NT2/D1 (cell line): ENCODE measurements around the gene TBC1D17.
A peak's percentile ranks its signal among the peaks of the same experiment; 100 is the strongest.

Experiments
- DNase-seq: peaks from one replicate; pipeline ENCODE4 v3.0.0-alpha.2; 2011; ENCODE audit warnings: low read depth, low spot score
- H3K27me3 ChIP-seq: 2 replicates; pipeline ENCODE4 v1.6.0; 2011; ENCODE audit warnings: mild to moderate bottlenecking; ENCODE audit not compliant: insufficient read length, insufficient read depth
- H3K36me3 ChIP-seq: 2 replicates; pipeline ENCODE4 v1.6.1; 2011; ENCODE audit warnings: mild to moderate bottlenecking, low read length, mixed read lengths; ENCODE audit not compliant: insufficient read depth, insufficient read length
- H3K4me1 ChIP-seq: 2 replicates; pipeline ENCODE4 v1.5.1; 2011; ENCODE audit not compliant: insufficient read depth, insufficient read length
- H3K4me3 ChIP-seq: 2 replicates; pipeline ENCODE4 v1.5.1; 2011; ENCODE audit warnings: low read depth; ENCODE audit not compliant: insufficient read length
- H3K9ac ChIP-seq: 2 replicates; pipeline ENCODE4 v1.6.0; 2011; ENCODE audit warnings: low read depth; ENCODE audit not compliant: insufficient read length
- H3K9me3 ChIP-seq: 2 replicates; pipeline ENCODE4 v1.5.1; 2011; ENCODE audit warnings: mild to moderate bottlenecking, low read length; ENCODE audit not compliant: insufficient read depth
- SUZ12 ChIP-seq: IDR thresholded peaks from 2 replicates; pipeline ENCODE4 v1.6.1; 2011; ENCODE audit not compliant: insufficient read length, insufficient read depth; ENCODE audit errors: extremely low read depth
- YY1 ChIP-seq: IDR thresholded peaks from 2 replicates; pipeline ENCODE4 v1.6.1; 2011; ENCODE audit not compliant: insufficient read length, insufficient read depth
- ZNF274 ChIP-seq: IDR thresholded peaks from 2 replicates; pipeline ENCODE4 v1.6.1; 2011; ENCODE audit warnings: mild to moderate bottlenecking, low read depth, low read length

TBC1D17 gene

DNA sequence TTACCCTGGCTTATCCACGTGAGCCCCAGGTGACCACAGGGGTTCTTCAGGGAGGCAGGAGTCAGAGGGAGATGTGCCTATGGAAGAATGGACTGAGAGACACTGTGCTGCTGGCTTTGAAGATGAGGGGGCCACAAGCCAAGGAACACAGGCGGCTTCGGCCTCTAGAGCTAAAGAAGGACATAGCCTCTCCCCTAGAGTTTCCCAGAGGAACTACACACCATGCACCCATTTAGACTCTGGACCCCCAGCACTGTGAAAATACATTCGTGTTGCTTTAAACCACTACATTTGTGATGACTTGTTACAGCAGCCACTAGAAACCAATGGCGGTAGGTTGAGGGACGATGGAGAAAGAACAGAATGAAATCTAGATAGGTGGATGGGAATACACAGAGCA lies 37.8 kb downstream of the TBC1D17 start:
- Histone ChIP-seq H3K9ac (no peak overlapping the region), H3K27me3 (no peaks in the 10 kb centered on the region), H3K36me3 (peaks cover 80% of the 10 kb centered on the region), H3K9me3 (no peaks in the 10 kb centered on the region), H3K4me3 (no peak overlapping the region), H3K4me1 (peaks cover 5% of the 10 kb centered on the region)
- no peak for TF ChIP-seq SUZ12
- no peak for TF ChIP-seq ZNF274
- TF ChIP-seq YY1, result no peak
- no peak for DNase-seq

DNA sequence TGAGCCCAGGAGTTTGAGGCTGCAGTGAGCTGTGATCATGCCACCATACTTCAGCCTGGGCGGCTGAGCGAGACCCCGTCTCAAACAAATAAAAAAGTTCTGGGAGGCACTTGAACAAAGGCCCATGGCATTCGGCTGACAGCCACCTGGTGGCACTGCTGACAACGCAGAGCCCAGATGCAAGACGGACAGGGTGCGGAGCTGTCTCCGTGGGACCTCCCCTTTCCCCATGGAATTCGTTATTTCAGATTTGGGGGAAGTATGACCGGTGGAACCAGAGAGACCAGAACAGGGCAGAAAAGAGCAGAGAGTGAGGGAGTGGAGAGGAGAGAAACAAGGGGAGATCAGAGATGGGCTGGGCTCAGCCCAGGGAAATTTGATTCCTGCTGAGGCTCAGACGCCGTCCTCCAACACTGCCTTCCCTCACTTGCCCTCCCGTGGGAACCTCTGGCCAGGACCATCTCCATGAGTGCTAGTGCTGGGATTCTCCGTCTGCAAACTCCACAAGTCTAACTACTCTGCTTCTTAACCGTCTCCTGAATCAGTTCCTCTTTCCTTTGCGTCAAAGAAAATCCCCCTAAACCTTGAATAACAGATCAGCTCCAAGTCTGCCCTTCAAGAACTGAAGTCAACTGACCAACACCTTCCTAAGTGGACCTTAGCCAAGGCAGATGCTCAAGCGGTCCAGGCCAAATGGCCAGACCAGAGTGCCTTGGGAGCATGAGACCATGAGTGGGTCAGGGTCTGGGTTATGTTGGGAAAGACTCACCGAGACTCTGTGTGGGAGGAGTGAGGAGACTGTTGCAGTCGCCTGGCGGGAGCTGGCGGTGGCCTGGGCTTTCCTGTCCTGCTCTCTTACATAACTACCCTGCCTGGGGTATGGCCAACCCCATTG lies 39.6 kb downstream of the TBC1D17 start:
- Histone ChIP-seq H3K27me3 (no peaks in the 10 kb centered on the region), H3K36me3 (peaks cover 84% of the 10 kb centered on the region), H3K9me3 (no peaks in the 10 kb centered on the region), H3K9ac (peak overlapping the region; percentile 8), H3K4me1 (peaks cover 17% of the 10 kb centered on the region), H3K4me3 (no peak overlapping the region)
- no peak for TF ChIP-seq ZNF274
- DNase-seq, result no peak

DNA sequence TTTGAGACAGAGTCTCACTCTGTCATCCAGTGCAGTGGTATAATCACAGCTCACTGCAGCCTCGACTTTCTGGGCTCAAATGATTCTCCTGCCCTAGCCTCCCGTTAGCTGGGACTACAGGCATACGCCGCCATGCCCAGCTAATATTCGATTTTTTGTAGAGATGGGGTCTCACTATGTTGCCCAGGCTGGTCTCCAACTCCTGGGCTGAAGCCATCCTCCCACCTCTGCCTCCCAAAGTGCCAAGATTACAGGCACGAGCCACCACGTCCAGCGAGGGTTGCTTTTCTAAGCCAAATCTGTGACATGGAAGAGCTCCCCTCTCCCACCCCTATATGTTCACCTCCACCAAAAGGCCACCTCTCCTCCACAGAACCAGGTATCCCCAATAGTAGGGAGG lies 40.6 kb downstream of the TBC1D17 start:
- peaks cover 85% of the 10 kb centered on the region for H3K36me3 ChIP-seq
- H3K4me1 ChIP-seq, result peaks cover 22% of the 10 kb centered on the region
- H3K9me3 ChIP-seq, result no peaks in the 10 kb centered on the region
- DNase-seq, result no peak
- no peaks in the 10 kb centered on the region for H3K27me3 ChIP-seq
- no peak overlapping the region for H3K9ac ChIP-seq
- TF ChIP-seq YY1 (no peak), SUZ12 (no peak), ZNF274 (no peak)
- no peak overlapping the region for H3K4me3 ChIP-seq

DNA sequence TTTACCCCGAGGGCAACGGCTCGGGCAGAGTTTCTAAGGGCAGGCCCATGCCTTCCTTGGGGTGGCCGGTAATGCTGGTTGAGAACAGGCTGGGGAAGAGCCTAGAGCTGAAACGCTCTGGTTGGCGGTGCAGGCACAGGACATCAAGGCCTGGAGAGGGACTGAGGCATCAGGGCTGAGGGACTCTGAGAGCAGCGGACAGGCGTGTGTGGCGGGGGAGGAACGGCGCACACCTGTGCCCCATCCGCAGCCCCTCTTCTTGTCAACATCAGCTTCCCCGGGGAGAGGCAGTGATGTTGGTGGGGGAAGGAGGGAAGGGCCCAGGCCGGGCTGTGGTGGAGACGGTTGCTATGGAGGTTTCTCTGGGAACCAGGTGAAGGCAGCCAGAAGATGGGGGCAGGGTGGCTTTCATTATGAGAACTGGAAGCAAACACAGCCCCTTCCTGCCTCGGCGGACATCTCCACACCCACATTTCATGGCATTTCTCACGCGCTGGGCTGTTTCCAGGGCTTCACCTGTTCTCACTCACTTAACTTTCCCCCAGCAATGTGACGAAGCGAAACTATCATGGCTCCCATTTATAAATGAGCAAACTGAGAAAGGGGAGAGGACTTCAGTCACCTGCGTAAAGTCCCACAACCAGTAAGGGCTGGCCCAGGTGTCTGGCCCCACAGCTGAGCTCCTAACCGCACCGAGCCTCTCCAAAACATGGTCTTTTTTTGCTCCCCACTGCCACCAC lies 43.3 kb downstream of the TBC1D17 start:
- peaks cover 84% of the 10 kb centered on the region for H3K36me3 ChIP-seq
- H3K27me3 ChIP-seq, result no peaks in the 10 kb centered on the region
- no peaks in the 10 kb centered on the region for H3K9me3 ChIP-seq
- peaks cover 33% of the 10 kb centered on the region for H3K4me1 ChIP-seq
- TF ChIP-seq ZNF274 (no peak), YY1 (no peak), SUZ12 (no peak)
- no peak overlapping the region for H3K4me3 ChIP-seq
- H3K9ac ChIP-seq, result no peak overlapping the region
- DNase-seq, result no peak

DNA sequence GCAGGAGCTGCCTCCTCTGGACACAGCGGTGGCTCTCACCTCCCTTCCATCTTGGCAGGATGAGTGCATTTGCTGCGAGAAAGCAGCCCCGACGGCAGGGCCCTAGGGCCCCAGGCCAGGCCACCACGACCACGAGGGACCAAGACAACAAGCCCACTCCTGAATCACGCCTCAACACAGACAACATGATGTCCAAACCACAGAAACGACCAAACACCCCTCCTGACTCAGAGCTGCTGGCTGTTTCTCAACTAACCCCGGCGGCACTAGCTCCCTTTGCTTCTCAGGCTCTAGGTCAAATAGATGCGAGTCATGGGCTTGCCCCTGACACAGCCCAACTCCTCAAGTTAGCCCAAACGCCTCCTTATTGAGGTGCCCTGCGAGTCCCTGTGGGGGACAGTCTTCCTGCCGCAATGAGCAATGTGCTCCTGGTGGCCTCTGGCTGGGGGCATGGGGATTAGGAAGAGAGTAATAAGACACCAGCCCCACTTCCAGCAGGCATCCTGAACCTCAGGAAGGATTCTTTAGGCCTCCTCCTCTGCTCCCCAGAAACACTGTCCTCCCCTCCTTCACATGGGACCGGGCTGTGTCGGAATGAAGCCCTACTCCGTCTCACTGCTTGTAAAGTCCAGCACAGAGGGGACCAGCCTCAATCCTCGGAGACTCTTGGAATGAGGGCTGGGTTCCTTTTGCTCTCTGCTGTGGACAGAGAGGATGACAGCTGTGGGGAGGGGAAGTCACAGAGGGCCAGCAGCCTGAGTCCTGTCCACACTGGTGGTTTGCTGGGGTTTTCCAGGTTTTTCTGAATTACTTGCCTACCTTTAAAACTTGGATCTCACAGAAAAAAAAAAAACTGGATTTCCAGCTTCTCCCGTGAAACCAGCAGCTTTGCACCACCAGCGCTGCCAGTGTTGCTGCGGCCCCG lies 44.6 kb downstream of the TBC1D17 start:
- Histone ChIP-seq H3K9me3 (no peaks in the 10 kb centered on the region), H3K27me3 (no peaks in the 10 kb centered on the region), H3K36me3 (peaks cover 86% of the 10 kb centered on the region), H3K4me1 (peaks cover 36% of the 10 kb centered on the region), H3K9ac (no peak overlapping the region), H3K4me3 (no peak overlapping the region)
- no peak for TF ChIP-seq YY1
- no peak for DNase-seq

DNA sequence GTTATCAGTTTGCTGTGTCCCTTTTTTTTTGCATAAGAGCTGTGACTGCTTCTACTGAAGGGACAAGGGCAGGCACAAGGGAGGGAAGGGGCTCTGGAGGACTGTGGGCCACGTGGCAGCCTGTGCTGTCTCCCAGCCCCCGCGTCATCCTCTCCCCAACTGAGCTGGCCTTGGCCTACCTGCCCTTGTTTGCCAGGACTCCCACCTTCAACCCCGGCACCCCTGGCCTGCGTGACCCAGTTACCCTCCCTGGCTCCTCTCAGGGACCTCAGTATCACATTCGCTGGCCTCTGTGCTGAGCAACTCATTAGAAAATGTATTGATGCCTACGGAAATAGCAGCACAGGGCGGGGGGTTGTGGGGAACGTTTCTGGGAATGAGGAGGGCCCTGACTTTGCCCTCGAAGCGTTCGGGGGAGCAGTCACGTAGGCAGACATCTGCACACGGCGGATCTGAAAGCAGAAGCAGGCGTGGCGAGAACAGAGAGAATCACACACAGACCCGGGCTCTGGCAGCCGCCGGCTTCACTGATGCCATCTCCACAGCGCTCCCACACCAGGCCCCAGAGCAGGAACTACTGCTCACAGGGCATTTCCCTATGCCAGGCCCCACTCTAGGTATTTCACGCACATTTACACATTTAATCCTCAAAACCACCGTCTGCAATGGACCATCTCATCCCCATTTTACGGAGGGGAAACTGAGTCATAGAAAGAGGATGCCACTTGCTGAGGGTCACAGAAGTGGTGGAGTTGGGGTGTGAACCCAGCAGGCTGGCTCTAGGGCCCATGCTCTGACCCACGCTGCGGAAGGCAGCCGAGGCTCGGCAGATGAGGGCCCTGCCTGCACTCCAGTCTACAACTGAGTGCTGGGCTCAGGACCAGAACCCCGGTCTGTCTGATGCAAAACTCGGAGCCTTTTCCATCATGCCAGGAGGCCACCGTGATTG lies 45.8 kb downstream of the TBC1D17 start:
- peaks cover 41% of the 10 kb centered on the region for H3K4me1 ChIP-seq
- H3K36me3 ChIP-seq, result peaks cover 84% of the 10 kb centered on the region
- no peaks in the 10 kb centered on the region for H3K9me3 ChIP-seq
- H3K4me3 ChIP-seq, result no peak overlapping the region
- peak overlapping the region; percentile 50 for H3K9ac ChIP-seq
- no peak for DNase-seq
- H3K27me3 ChIP-seq, result no peaks in the 10 kb centered on the region
- TF ChIP-seq ZNF274 (no peak), YY1 (no peak), SUZ12 (no peak)
